ENCODE data around the gene FAM50A.
"Not testable (repeated sequence)": the region's sequence is repeated elsewhere in the genome, so short reads cannot be mapped to it uniquely, and the experiment has no call there.

DNA sequence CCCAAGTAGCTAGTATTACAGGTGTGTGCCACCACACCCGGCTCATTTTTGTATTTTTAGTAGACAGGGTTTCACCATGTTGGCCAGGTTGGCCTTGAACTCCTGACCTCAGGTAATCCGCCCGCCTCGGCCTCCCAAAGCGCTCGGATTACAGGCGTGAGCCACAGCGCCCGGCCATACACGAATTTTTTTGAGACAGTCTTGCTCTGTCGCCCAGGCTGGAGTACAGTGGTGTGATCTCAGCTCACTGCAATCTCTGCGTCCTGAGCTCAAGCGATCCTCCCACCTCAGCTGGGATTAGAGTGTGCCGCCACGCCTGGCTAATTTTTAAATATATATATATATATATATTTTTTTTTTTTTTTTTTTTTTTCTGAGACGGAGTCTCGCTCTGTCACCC is 47.6 kb upstream of the FAM50A start:
- TF ChIP-seq, protein P1, sequence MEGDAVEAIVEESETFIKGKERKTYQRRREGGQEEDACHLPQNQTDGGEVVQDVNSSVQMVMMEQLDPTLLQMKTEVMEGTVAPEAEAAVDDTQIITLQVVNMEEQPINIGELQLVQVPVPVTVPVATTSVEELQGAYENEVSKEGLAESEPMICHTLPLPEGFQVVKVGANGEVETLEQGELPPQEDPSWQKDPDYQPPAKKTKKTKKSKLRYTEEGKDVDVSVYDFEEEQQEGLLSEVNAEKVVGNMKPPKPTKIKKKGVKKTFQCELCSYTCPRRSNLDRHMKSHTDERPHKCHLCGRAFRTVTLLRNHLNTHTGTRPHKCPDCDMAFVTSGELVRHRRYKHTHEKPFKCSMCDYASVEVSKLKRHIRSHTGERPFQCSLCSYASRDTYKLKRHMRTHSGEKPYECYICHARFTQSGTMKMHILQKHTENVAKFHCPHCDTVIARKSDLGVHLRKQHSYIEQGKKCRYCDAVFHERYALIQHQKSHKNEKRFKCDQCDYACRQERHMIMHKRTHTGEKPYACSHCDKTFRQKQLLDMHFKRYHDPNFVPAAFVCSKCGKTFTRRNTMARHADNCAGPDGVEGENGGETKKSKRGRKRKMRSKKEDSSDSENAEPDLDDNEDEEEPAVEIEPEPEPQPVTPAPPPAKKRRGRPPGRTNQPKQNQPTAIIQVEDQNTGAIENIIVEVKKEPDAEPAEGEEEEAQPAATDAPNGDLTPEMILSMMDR (conservative IDR thresholded peaks at IDR 0.05), result not testable (repeated sequence)
- TF ChIP-seq EZH2 (IDR thresholded peaks at IDR 0.05; ENCODE audit: low read depth), result not testable (repeated sequence)
